Loucy (cell line): ENCODE measurements around the gene MRLN.

Experiments
- EZH2phosphoT487 ChIP-seq: fragments of 200-600 bp; IDR thresholded peaks from 2 replicates; pipeline ENCODE4 v1.6.1; 2018; ENCODE audit warnings: antibody characterized with exemption, mild to moderate bottlenecking, moderate library complexity, borderline replicate concordance
- TF ChIP-seq, protein P1 (sequence below): fragments of 200-600 bp; sonication (generic); conservative IDR thresholded peaks from 2 replicates; pipeline ENCODE4 v1.5.1; 2014; ENCODE audit warnings: mild to moderate bottlenecking, antibody characterized with exemption, low read length

DNA sequence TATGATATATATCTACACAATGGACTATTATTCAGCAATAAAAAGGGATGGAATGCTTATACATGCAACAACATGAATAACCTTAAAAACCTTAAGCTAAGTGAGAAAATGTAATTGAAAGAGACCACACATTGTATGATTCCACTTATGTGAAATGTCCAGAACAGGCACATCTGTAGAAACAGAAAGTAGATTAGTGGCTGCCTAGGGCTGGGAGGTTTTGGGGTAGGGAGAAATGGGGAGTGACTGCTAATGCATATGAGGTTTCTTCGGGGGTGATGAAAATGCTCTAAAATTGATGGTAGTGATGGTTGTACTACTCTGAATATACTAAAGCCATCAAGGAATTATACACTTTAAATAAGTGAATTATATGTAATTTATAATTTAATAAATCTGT, 58.3 kb downstream of the MRLN start:
- TF ChIP-seq, protein P1, sequence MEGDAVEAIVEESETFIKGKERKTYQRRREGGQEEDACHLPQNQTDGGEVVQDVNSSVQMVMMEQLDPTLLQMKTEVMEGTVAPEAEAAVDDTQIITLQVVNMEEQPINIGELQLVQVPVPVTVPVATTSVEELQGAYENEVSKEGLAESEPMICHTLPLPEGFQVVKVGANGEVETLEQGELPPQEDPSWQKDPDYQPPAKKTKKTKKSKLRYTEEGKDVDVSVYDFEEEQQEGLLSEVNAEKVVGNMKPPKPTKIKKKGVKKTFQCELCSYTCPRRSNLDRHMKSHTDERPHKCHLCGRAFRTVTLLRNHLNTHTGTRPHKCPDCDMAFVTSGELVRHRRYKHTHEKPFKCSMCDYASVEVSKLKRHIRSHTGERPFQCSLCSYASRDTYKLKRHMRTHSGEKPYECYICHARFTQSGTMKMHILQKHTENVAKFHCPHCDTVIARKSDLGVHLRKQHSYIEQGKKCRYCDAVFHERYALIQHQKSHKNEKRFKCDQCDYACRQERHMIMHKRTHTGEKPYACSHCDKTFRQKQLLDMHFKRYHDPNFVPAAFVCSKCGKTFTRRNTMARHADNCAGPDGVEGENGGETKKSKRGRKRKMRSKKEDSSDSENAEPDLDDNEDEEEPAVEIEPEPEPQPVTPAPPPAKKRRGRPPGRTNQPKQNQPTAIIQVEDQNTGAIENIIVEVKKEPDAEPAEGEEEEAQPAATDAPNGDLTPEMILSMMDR, result no peak
- no peak for TF ChIP-seq EZH2phosphoT487
